Measurements from ENCODE around the gene PRKN.
"Not testable (repeated sequence)": the region's sequence is repeated elsewhere in the genome, so short reads cannot be mapped to it uniquely, and the experiment has no call there.

The PRKN gene

DNA sequence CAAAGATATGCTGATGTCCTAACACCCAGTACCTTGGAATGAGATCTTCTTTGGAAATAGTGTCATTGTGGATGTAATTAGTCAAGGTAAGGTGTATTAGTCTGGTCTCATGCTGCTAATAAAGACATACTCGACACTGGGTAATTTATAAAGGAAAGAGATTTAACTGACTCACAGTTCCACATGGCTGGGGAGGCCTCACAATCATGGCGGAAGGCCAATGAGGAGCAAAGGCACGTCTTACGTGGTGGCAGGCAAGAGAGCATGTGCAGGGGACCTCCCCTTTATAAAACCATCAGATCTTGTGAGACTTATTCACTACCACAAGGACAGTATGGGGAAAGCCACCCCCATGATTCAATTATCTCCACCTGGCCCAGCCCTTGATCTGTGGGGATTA is 1231.3 kb downstream of the PRKN start:
- DNase-seq = not testable (repeated sequence)

DNA sequence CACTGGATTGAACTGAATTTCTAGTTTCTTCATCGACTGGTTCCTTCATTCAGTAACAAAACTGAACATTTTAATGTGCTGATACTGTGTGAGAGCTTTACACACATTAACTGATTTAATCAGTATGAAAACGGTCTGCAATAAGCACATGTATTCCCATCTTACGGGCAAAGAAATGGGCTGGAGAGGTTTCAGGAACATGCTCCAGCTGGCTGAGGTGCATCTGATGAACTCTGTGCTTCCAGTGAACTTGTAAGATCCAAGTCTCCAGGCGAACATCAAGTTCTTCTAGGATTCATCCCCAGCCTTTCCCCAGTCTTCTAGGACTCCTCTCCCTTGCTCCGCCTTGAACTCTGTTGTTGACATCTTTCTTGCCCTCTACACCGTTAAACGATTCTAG is 1233.0 kb downstream of the PRKN start:
- no peak for DNase-seq

DNA sequence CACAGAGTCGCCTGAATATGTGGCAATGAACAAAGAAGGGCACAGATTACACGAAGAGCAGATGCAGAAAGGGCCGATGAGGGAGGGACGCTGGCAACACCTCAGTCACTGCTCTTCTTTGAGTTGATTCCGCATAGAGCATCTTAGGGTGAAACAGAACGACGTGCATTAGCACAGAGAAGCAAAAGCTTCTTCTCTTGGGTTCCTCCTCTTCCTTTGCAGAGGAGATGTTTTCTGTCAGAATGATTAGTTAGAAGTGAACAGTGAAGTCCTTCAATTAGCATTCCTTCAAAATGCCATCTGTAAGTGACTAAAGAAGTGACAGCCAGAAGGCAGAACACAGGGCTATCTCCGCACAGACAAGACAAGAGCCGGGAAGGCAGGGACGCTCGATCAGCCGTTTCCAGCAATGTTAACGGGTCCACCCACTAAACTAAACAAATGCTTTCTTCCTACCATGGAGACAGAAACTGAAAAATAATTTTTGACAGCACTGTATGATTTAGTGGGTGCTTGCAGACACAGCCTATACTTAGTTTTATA is 1233.9 kb downstream of the PRKN start:
- no peak for DNase-seq

DNA sequence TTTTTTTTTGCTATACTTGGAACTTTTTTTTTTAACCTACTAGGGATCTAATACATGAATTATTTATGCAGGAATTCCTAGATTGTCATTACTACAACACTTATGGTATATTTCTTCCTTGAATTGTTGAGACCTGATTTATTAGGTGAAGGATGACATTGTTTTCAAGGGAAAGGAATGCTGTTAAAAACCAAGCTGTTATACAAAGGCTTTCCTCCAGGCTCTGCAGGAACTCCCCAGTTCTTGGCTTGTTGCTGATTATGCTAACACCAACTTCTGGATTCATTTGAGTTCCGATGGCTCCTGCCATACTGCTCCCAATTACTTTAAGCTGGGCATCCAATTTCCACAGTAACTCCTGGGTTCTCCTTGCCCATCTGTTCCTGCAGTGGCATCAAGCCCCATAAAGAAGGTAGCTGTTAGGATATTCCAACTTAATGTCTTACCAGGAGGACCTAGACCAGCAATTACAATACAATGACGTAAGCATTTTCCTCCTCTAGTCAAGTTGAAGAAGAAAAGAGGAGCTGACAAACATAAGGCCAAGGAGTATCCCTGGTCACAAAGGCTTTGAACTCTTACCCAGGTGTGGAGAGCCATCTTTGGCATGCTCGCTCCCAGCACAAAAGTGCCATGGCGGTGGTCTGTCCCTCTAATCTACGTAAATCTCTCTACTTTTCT is 1237.8 kb downstream of the PRKN start:
- no peak for DNase-seq

DNA sequence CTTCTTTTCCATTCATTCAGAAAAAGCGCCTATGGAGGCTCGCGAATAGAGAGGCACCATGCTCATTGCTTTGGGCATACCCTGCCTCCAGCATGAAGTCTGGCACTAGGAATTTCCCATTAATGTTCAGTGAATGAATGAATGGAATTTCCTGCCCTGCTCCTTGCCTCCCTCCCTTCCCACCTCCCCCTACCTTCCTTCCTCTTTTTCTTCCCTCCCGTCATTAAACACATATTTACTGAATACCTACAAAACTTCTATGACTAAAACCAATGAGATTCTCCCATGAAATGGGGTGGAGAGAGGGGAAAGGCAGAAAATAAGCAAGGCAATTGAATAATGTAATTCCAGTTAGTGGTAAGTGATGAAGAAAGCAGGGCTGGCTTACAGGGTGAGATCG is 1239.9 kb downstream of the PRKN start:
- DNase-seq = no peak

DNA sequence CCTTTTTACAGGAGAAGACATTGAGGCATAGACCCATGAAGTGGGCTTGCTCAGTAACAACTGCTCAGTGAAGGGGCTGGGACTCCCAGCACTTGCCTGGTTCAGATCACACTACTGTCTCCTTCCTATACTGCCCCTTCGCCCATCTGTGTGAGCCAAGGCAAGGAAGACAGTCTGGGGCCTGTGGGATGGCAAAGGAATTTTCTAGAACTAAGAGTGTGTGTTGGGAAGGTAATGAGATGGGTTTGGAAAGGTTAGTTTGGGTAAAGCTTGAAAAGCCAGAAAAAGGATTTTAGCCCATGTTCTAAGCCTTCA is 1240.4 kb downstream of the PRKN start:
- no peak for DNase-seq

DNA sequence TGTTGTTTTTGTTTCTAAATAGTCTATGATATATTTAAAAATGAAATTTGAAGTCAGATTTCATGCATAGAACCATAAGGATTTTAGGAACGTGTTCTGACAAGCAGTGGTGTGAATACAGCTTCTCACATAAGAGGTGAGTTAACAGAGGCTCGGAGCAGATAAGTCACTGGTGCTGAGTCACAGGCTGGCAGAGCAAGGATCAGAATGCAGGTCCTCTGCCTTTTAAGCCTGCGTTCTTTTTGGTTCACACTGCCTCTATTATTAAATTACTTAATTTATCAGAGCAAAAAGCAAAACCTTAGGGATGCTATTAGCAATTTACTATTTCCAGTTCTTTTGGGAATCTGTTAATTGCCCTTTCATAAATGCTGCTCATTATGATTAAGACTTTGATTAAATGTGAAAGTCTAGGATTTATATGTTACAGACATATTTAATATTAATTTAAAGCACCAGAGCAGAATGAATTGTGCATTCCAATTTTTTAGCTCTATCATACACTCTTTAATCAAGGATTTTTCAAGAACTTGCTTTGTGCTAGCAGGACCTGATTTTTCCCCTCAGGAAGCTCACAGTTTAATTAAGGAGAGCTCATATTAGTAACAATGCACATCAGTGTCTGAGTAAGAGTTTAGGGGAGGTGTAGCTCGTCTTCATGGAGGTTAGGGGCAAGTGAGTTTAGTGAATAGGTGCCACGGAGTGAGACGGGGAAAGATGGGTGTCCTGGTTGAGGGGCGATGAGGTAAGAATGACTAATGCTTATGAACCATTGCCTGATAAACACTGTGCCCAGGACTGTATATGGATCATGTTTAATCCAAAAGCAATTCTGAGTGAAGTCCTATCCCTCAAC is 1241.0 kb downstream of the PRKN start:
- no peak for DNase-seq

DNA sequence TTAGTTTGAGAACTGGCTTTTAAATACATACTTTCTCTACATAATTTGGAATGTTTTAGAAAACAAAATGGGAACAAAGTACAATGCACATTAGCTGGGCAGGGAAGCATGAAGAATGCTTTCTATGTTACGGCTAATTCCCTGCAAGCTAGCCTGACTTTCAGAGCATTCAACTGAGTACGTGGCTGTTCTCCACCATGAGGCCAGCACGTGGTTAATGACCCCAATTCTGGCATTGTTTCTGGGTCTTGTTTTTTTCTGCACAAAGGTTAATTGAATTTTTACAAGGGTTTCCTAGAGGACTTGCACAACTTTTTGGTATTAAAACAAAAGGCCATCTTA is 1245.1 kb downstream of the PRKN start:
- no peak for DNase-seq

DNA sequence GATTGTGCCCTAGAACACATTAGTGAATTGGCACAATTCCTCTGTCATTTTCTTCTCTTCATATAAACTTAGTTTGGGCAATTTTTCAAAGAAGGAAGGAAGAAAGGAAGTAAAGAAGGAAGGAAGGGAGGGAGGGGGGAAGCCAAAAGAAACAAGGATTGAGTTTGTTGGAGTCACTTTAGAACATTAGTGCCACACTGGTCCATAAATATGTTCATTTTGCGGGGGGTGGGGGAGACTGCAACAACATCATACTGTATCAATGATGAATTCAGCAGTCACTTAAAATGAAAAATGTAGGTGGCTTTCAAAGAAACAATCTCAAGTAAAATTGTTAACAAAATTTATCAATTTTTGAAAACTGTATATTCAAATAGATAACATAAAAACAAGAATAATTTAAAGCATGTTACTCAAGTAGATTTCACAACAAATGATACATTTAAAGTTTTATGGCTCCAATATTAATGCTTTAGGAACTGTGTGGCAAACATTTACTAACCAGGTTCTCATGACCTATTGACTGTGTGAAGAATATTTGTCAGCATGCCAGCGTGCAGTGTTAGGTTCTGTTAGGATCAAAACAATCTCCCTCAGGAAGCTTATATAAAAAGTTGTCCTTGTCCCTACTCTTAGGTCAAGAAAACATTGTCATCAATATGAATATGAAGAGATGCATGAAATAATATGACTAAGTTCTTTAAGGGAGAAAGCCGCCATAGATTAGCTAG is 1245.6 kb downstream of the PRKN start:
- no peak for DNase-seq

DNA sequence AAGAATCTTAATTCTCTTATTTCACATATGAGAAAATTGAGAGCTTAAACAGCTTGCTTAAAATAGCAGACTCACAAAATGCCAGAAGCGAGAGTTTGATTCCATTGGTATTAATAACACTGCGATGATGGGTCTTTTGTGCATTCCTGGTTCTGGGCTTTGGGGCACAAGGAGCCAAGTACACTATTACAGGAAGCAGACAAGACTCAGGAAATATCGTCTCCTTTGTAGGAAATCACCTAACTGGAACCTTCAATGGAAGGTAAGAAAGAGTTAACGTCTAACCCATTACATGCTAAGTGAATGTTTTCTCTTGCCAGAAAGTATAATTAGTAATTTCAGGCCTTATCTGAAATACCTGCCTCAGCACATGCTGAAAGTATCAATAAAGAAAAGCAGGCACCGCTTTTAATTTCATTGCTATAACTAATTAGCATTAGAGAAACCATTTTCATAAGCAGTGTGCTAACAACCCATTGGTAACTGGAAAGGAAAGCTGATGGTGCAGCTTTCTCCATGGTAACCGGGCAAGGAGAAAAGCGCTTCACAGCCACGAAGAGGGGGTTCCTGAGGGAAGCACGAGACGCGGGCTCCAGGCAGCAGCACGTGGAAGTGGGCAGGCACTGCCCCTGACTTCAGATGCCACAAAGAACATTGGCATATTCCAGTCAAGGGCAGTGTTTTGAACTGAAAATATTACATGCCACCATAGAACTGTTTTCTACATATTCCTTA is 1247.0 kb downstream of the PRKN start:
- no peak for DNase-seq

DNA sequence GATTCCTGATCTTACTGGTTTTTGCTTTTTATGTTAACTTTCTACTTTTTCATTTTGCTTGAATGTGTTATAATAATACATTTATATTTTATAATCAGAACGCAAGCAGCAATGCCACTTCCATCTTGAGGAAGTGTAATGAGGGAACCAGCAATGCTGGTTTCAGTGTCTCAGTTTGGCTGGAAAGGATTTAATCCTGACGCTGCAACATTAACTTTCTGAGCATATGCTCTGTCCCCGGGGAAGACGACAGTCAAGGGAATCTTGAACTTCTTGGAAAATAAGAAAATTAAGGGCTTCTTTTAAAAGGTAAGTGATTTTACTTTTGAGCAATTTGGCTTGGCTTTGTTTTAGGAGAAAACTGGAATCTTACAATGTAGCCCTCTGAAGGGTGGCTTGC is 1248.2 kb downstream of the PRKN start:
- no peak for DNase-seq

DNA sequence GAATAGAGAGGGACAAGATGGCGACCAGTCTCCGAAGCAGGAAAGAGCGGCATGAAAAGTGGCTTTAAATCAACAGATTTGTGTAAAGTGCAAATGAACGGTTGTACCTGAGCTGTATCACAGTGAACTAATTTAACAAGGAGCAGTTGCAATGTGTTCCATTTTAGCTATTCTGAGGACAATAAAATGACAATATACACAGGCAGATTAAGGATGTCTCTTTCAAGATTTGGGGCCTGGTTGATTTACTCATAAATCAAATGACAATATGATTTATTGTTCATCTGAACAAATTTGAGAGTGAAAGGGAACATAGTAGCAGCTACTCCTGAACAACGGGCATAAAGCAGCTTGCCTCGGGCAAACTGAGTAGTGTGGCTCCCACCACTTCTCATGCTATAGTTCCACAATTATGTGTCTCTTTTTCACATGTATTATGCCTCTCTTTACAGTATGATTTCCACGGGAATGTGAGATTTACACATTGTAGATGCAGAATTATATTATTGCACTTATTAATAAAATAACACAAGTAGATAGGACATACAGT is 1249.6 kb downstream of the PRKN start:
- no peak for DNase-seq

DNA sequence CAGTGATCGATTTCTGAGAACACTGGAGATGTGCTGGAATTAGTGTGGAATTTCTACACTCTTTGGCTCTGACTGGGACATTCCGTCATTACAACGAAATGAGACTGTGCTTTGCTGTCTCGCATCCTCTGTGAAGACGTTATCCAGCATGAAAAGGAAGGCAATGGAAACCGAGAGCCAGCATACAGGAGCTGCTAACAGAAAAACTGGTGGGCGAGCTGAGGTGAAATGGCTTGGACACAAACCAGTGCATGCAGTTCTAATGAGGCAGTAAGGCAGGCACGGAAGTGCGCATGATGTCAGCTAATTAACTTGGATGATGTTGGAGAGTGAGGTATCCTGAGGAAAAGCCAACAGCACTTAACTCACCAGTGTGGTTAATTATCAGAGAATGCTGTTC is 1250.9 kb downstream of the PRKN start:
- no peak for DNase-seq

DNA sequence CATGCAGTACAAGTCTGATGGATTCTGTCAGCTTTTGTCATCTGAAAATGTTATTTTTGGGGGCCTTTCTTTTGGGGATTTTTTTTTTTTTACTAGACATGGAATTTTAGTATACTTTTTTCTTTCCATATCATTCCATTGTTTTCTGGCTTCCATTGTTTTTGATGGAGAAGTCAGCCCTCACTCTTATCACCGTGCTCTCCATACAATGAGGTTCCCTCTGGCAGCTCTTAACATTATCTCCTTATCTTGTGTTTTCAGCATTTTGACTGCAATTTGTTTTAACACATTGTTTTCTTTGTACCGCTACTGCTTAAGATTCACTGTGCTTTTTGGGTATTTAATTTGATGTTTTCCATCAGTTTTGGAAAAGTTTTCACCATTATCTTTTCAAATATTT is 1262.2 kb downstream of the PRKN start:
- DNase-seq = no peak

DNA sequence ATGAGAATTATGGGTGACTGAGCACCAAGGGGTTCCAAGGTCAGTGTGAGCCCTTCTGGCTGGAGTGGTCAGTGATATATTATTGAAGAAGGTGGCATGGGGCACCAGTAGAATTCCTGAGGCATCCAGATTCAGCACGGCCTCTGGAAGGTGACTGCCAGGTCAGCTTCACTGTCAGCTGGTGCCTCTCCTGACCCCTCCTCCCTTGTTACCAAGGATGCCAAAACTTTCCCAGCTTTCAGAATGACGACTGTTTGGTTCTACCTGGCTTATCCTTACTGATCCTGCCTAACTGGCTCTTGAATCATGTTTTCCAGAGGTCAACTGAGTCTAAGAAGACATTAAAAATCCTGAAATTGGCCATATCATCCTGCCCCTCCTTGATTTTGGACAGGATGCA is 1264.5 kb downstream of the PRKN start:
- no peak for DNase-seq

DNA sequence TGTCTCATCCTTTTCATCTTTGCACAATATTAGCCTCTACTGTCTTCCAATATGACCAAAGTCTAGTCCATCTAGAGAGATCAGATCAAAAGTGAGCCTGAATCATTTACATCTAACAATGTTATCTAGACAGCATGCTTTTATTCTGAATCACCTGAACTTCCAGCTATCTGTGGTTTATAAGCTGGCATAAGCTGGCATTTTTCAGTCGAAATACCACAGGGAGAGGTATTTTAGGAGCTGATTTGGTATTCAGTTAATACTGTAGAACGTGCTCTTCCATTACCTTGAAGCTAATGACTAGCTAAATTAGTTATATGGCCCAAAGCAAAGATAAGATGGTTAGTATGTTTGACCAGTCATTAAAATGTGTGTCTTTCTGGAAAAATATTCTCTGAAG is 1265.4 kb downstream of the PRKN start:
- DNase-seq = no peak

DNA sequence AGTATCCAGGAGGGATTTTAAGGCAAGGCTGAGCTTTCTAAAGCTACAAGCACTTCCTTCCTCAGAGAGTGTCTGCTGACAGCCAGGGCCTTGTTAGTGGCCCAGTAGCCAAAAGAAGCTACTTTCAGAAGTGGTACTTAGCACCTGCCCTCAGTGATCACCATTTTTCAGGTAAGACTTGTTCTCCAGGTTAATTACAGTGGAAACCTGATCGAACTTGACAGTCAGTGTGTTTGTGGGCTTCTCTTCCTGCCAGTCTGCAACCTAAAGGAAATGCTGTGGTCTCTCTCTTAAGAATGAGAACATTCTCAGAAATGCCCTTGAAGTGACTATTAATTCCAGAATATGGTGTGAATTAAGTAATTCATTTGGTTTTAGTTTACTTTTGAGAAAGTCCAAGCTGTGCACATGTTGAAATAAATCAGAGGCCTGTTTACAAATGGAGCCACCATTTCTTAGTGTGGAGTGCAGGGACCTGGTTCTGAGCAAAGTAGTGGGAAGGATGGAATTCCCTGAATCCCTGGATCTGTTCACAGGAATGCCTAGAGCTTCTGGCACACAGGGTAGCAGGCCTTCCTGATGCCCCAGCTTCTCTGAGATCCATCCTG is 1268.5 kb downstream of the PRKN start:
- DNase-seq = no peak

DNA sequence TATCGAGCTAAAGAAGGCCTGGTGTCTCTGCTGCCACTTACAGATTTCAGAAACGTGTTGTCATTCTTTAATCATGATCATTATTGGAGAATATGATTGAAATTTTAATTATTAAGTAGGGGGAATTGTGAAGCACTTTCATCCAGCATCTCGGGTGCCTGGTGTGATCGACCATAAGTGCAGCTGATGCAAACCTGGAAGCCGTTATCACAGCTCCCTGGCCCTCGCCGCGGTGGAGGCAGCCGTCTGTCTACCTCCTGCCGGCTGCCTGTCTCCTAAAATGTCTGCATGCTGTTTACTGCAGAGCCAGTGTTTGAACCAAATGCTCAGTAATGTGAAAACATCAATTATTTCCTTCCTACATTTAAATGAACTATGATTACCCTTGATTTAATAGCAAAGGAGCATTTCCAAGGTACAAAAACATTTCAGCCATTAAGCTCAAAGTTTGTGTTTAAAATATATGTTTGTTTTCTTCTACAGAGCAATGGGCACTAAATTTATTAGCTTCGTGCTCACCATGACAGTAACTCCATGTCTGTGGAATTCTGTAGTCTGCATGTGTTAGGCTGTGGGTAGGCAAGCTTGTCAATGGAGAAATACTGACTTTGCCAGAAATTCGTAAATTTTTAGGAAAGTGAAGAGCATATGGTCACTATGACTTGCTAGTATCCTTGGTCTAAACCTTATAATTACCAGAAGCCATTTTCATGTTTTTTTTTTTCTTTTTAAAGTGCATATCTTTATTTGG is 1269.2 kb downstream of the PRKN start:
- no peak for DNase-seq

DNA sequence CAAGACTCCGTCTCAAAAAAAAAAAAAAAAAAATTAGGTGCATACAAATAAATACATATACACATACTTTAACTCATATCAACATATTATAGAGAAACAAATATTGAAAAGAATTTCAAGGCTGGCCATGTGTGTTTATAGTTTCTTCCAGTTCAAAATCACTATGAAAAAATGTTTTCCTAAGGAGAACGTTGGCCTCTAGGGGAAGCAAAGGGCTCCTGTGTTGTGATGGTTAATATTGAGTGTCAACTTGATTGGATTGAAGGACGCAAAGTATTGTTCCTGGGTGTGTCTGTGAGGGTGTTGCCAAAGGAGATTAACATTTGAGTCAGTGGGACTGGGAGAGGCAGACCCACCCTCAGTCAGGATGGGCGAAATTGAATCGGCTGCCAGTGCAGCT is 1271.7 kb downstream of the PRKN start:
- no peak for DNase-seq

DNA sequence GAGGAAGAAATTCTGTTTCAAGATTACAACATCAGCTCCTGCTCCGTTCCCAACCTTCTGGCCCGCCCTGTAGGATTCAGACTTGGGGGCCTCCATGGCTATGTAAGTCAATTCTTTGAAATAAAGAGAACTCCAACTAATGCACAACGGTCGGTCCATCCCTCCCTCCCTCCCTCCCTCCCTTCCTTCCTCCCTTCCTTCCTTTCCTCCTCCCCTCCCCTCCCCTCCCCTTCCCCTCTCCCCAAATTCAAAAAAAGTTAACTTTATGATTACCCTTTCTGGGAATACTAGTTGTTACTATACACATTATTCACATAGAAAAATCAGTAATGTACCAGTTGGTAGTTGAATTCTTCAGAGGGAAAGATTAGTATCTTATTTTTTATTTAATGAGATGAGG is 1274.0 kb downstream of the PRKN start:
- no peak for DNase-seq

DNA sequence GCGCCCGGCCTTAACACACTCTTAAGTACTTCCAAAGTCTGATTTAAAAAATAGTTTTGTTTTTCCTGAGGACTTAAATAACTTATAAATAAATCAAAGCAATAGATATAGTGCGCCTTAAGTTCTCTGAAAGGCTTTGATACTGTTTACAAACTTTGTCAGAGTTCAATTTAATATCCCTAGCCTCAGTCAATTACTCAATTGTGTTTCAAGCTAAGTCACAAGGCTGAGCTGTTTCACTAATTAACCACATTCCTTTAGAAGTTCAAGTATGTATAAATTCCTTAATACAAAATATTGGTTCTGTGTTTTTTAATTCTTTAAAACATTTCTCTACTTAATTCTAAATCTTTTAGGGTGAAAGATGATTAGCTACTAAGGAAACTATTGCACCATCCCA is 1275.3 kb downstream of the PRKN start:
- no peak for DNase-seq

DNA sequence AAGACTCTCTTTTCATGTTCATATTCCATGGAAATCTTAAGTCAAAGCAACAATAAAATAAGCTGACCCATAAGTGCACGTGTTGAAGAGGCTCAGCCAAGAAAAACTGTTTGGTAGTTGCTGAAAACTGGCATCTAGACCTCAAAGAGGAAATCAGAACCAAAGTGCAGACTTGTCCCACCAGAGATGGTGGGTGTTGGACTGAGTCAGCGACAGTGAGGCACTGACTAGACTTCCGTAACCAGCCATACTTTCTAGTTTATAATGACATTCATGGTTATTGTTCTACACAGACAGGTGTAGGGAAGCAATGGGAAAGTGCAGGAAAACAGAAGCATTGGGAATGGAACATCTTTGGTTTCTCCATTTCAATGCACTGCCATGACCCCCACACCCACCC is 1278.0 kb downstream of the PRKN start:
- DNase-seq = no peak

Data from NCI-H774 (cell line).